Cardiac muscle cell (in vitro differentiated cells and primary cell): ENCODE results near the gene KCNIP3. TPM values are rescaled to one million over a fixed set of nuclear protein-coding genes. Genes with fewer than 3 reads are reported as not detected.

ENCODE experiments used
- DNase-seq, 2 donors: peaks; one replicate each; pipeline versions ENCODE4 v3.0.0 to v3.0.0-alpha.2; 2010 to 2017; ENCODE audit warnings: low read depth in 1 of 2, low spot score in 1 of 2
- H3K27ac ChIP-seq: fragments of 200-600 bp; sonication (generic); 2 replicates; pipeline ENCODE4 v1.5.1; 2016
- H3K27me3 ChIP-seq: fragments of 200-600 bp; sonication (generic); 2 replicates; pipeline ENCODE4 v1.6.0; 2016; ENCODE audit warnings: control low read depth
- H3K36me3 ChIP-seq: fragments of 200-600 bp; sonication (generic); 2 replicates; pipeline ENCODE4 v1.5.1; 2016; ENCODE audit warnings: control low read depth
- H3K4me1 ChIP-seq: fragments of 200-600 bp; sonication (generic); 2 replicates; pipeline ENCODE4 v1.8.1; 2017; ENCODE audit warnings: low read depth, mild to moderate bottlenecking, mixed run types
- H3K4me3 ChIP-seq: fragments of 200-600 bp; sonication (generic); 2 replicates; pipeline ENCODE4 v1.5.1; 2016; ENCODE audit warnings: mild to moderate bottlenecking
- H3K9me3 ChIP-seq: fragments of 200-600 bp; sonication (generic); 2 replicates; pipeline ENCODE4 v1.5.1; 2017; ENCODE audit warnings: low read depth, mild to moderate bottlenecking, control low read depth
- CTCF ChIP-seq: IDR thresholded peaks from 2 replicates; pipeline ENCODE4 v1.5.1; 2012; ENCODE audit warnings: low read depth, mild to moderate bottlenecking, low read length
- polyA plus RNA-seq: library from polyadenylated mRNA; unstranded; fragments of >200 nt; fragmentation: Nextera tagmentation; extraction: Ambion mirVana; gene quantifications from 2 replicates; pipeline ENCODE4 v1.2.1, GENCODE V29; 2016
- total RNA-seq: library from RNA; depleted of rRNA; stranded (reverse); fragments of >200 nt; gene quantifications from 2 replicates; pipeline ENCODE4 v1.2.3, GENCODE V29; 2016

Gene KCNIP3
- total and polyA plus RNA-seq, 2 experiments from 2014 or later: 1.2 to 5.2 TPM

GRCh38 chr2:95276244-95276887, 20.8 kb upstream of the KCNIP3 start:
- DNase-seq: no peak

GRCh38 chr2:95276888-95277245, 20.3 kb upstream of the KCNIP3 start:
- TF ChIP-seq CTCF: no peak
- Histone ChIP-seq H3K36me3 (no peaks in the 10 kb centered on the region), H3K4me1 (no peaks in the 10 kb centered on the region), H3K9me3 (no peaks in the 10 kb centered on the region), H3K27me3 (no peaks in the 10 kb centered on the region), H3K27ac (no peak overlapping the region), H3K4me3 (no peak overlapping the region)
- DNase-seq: no peak

More at GRCh38 chr2:95276244-95276887, 20.8 kb upstream of the KCNIP3 start:
- H3K4me3 ChIP-seq: no peak overlapping the region
- H3K27ac ChIP-seq: no peak overlapping the region
- H3K36me3 ChIP-seq: no peaks in the 10 kb centered on the region
- no peaks in the 10 kb centered on the region for H3K9me3 ChIP-seq
- H3K27me3 ChIP-seq: no peaks in the 10 kb centered on the region
- H3K4me1 ChIP-seq: no peaks in the 10 kb centered on the region
- no peak for TF ChIP-seq CTCF

GRCh38 chr2:95277246-95277906, 19.8 kb upstream of the KCNIP3 start:
- H3K4me1 ChIP-seq: no peaks in the 10 kb centered on the region
- H3K27me3 ChIP-seq: no peaks in the 10 kb centered on the region
- H3K27ac ChIP-seq: no peak overlapping the region
- TF ChIP-seq CTCF: no peak
- no peaks in the 10 kb centered on the region for H3K36me3 ChIP-seq
- no peaks in the 10 kb centered on the region for H3K9me3 ChIP-seq
- DNase-seq: peak in 1 of 2 donors; percentile 9
- no peak overlapping the region for H3K4me3 ChIP-seq

DNA sequence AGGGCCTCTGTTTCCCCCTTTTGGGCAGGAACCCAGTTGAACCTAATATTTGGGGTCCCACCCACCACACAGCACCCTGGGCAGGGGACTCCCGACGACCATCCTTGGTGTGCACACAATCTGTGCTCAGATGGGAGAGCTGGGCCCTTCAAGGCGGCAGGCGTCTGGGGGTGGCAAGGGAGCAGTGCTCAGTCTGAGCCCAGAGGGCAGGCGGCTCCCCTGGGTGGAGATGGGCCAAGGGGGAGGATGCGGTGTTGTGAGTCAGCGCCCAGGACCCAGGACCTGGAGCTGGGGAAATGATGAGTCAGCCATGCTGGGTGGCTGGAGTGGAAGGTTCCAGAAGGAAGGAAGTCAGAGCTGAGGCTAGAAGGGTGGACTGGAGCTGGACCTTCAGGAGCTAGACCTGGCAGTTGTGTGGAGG, 19.1 kb upstream of the KCNIP3 start:
- H3K4me3 ChIP-seq: no peak overlapping the region
- no peaks in the 10 kb centered on the region for H3K27me3 ChIP-seq
- H3K36me3 ChIP-seq: no peaks in the 10 kb centered on the region
- TF ChIP-seq CTCF: no peak
- no peaks in the 10 kb centered on the region for H3K4me1 ChIP-seq
- no peaks in the 10 kb centered on the region for H3K9me3 ChIP-seq
- H3K27ac ChIP-seq: no peak overlapping the region
- peak in 1 of 2 donors; percentile 83 for DNase-seq

GRCh38 chr2:95278637-95279225, 18.4 kb upstream of the KCNIP3 start:
- no peaks in the 10 kb centered on the region for H3K9me3 ChIP-seq
- DNase-seq: no peak
- no peak overlapping the region for H3K27ac ChIP-seq

More at GRCh38 chr2:95278637-95279225, 18.4 kb upstream of the KCNIP3 start:
- Histone ChIP-seq H3K4me1 (no peaks in the 10 kb centered on the region), H3K27me3 (no peaks in the 10 kb centered on the region), H3K36me3 (no peaks in the 10 kb centered on the region), H3K4me3 (no peak overlapping the region)
- no peak for TF ChIP-seq CTCF
